Esophagus (tissue), 2 donors: Measurements from ENCODE around the gene GFM2. TPM values are rescaled to one million over a fixed set of nuclear protein-coding genes. Genes with fewer than 3 reads are reported as not detected.
"Not testable (repeated sequence)": the region's sequence is repeated elsewhere in the genome, so short reads cannot be mapped to it uniquely, and the experiment has no call there.

ENCODE experiments used
- H3K27ac ChIP-seq, 2 donors: one replicate each; pipeline ENCODE4 v1.5.1; 2013; ENCODE audit warnings: low read depth in 2 of 2, mild to moderate bottlenecking in 2 of 2, inconsistent platforms in 1 of 2, low read length in 1 of 2, moderate library complexity in 1 of 2
- H3K27me3 ChIP-seq, 2 donors: one replicate each; pipeline ENCODE4 v1.6.1; 2013; ENCODE audit warnings: low read length in 2 of 2, control low read depth in 1 of 2, mild to moderate bottlenecking in 1 of 2; ENCODE audit not compliant: insufficient read depth in 2 of 2, control insufficient read depth in 1 of 2
- H3K36me3 ChIP-seq, 2 donors: one replicate each; pipeline ENCODE4 v1.6.1; 2013; ENCODE audit warnings: low read length in 1 of 2; ENCODE audit not compliant: control insufficient read depth in 2 of 2, insufficient read depth in 2 of 2
- H3K4me1 ChIP-seq, 2 donors: one replicate each; pipeline ENCODE4 v1.6.1; 2013; ENCODE audit warnings: low read length in 1 of 2; ENCODE audit not compliant: control insufficient read depth in 2 of 2, insufficient read depth in 2 of 2
- H3K4me3 ChIP-seq, 2 donors: one replicate each; pipeline ENCODE4 v1.5.1; 2013; ENCODE audit warnings: low read length in 2 of 2, mild to moderate bottlenecking in 2 of 2, low read depth in 1 of 2, moderate library complexity in 1 of 2
- H3K9me3 ChIP-seq, 2 donors: one replicate each; pipeline ENCODE4 v1.6.1; 2013; ENCODE audit warnings: mild to moderate bottlenecking in 2 of 2, low read depth in 1 of 2, low read length in 1 of 2, moderate library complexity in 1 of 2; ENCODE audit not compliant: control insufficient read depth in 2 of 2, insufficient read depth in 1 of 2
- WGBS, 2 donors: extraction: QIAGEN DNeasy Blood & Tissue Kit; methylation state at CpG; one replicate each; pipeline ENCODE4 v1.1.7; 2013; 5-methylcytosine and 5-hydroxymethylcytosine counted together
- polyA plus RNA-seq, 2 donors: library from polyadenylated mRNA; stranded (reverse); fragments of 200-250 nt; gene quantifications; one replicate each; pipeline ENCODE4 v1.2.3, GENCODE V29; 2013
- donor health status: healthy with polysubstance abuse.
- donor health status: Bipolar disorder and iron deficiency.

The GFM2 gene
- 10 to 100 TPM; 10.2 to 21.5 TPM for polyA plus RNA-seq

- 0% methylated on average over 54 of the region's 54 CpGs for WGBS, 2 donors
- peak within 1 kb of the TSS; percentile 77 to 92 for H3K27ac ChIP-seq
- peaks cover 0 to 4% of the 10 kb centered on the region in 2 donors for H3K4me1 ChIP-seq
- H3K9me3 ChIP-seq = no peaks in the 10 kb centered on the region
- H3K4me3 ChIP-seq = peak within 1 kb of the TSS; percentile 88 to 100
- no peaks in the 10 kb centered on the region for H3K27me3 ChIP-seq
- H3K36me3 ChIP-seq = no peaks in the 10 kb centered on the region
Observed at GRCh38 chr5:74766849-74767578, at the start of gene GFM2, which contains the start of gene NSA2. TSS of gene GFM2 (minus strand) at chr5:74767117. CDS start at chr5:74763742, 3,375 bp downstream. TSS of gene NSA2 (plus strand) at chr5:74767249. CDS start at chr5:74767361, 112 bp downstream.

DNA sequence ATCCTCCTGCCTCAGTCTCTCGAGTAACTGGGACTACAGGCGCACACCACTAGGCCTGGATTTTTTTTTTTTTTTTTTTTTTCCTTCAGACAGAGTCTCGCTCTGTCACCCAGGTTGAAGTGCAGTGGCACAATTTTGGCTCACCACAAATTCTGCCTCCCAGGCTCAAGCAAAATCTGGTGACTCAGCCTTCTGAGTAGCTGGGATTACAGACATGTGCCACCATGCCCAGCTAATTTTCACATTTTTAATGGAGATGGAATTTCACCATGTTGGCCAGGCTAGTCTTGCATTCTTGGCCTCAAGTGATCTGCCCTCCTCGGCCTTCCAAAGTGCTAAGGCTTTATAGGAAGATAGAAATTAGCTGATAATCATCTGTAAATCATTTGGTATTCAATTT, 44.0 kb upstream of the GFM2 start:
- Histone ChIP-seq H3K27ac (no peak overlapping the region), H3K4me1 (no peaks in the 10 kb centered on the region), H3K27me3 (no peaks in the 10 kb centered on the region), H3K36me3 (no peaks in the 10 kb centered on the region), H3K9me3 (no peaks in the 10 kb centered on the region), H3K4me3 (no peak overlapping the region)
- WGBS, 2 donors = 51 to 73% methylated on average over 4 of the region's 4 CpGs

DNA sequence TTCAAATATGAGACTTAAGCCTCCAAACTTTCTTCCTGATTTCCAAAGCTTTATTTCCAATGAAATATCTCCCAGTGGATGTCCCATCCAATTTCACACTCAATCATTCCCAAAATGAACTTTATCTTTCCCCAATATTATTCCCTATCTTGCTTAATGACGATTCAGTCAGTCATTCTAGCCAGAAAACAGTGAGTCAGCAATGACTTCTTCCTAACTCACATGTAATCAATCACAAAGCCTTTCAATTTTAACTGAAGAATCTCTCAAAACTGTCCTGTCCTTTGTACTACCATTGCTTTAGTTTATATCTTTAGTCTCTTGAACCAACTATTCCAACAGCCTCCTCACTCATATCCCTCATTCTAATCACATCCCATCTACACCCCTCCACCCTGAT, 35.0 kb upstream of the GFM2 start:
- Histone ChIP-seq H3K36me3 (no peaks in the 10 kb centered on the region), H3K4me1 (no peaks in the 10 kb centered on the region), H3K9me3 (no peaks in the 10 kb centered on the region), H3K27me3 (no peaks in the 10 kb centered on the region), H3K4me3 (no peak overlapping the region), H3K27ac (no peak overlapping the region)
- WGBS, 2 donors = 28 to 31% methylated on average over 1 of the region's 1 CpG

DNA sequence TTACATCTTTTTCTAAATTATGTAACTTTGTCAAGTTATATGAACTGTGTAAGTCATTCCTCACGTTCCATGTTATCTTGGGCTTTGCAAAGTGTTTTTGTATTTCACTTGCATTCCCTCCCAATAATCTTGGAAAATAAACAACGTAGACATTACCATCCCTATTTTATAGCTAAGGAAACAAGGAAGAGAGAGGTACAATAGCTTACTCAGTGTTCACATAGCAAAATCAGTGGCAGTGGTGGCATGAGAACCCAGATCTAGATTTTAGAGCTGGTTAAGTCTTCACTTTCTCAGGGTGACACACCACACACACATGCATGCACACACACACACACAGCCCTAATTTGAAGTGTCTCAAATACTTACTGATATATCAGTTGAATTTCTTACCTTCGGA, 34.3 kb upstream of the GFM2 start:
- no peaks in the 10 kb centered on the region for H3K9me3 ChIP-seq
- no peaks in the 10 kb centered on the region for H3K4me1 ChIP-seq
- 82 to 89% methylated on average over 3 of the region's 3 CpGs for WGBS, 2 donors
- no peaks in the 10 kb centered on the region for H3K36me3 ChIP-seq
- H3K27me3 ChIP-seq = no peaks in the 10 kb centered on the region
- H3K27ac ChIP-seq = no peak overlapping the region
- H3K4me3 ChIP-seq = no peak overlapping the region

- Histone ChIP-seq H3K4me1 (no peaks in the 10 kb centered on the region), H3K27me3 (no peaks in the 10 kb centered on the region), H3K4me3 (no peak overlapping the region), H3K36me3 (no peaks in the 10 kb centered on the region), H3K9me3 (no peaks in the 10 kb centered on the region), H3K27ac (no peak overlapping the region)
- 90 to 92% methylated on average over 21 of the region's 21 CpGs for WGBS, 2 donors
Observed at GRCh38 chr5:74798977-74799911, 32.3 kb upstream of the GFM2 start.

DNA sequence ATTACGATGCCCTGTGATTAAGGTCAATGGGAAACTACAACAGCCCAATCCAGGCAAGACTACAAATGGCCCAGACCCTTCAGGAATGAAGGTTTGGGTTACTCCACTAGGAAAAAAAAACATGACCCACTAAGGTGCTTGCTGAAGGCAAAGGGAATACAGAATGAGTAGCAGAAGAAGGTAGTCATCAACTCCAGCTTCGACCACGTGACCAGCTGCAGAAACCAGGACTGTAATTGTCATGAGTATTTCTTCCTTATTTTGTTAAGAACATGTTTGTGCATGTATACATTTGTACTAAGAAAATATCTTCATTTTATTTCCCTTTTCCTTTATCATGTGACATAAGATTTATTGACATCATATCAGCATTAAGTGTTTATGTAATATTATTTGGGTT, 24.8 kb upstream of the GFM2 start:
- not testable (repeated sequence) for H3K4me1 ChIP-seq, H3K9me3 ChIP-seq, H3K4me3 ChIP-seq, H3K36me3 ChIP-seq, H3K27me3 ChIP-seq, H3K27ac ChIP-seq
- WGBS, 2 donors = 87 to 91% methylated on average over 3 of the region's 3 CpGs

DNA sequence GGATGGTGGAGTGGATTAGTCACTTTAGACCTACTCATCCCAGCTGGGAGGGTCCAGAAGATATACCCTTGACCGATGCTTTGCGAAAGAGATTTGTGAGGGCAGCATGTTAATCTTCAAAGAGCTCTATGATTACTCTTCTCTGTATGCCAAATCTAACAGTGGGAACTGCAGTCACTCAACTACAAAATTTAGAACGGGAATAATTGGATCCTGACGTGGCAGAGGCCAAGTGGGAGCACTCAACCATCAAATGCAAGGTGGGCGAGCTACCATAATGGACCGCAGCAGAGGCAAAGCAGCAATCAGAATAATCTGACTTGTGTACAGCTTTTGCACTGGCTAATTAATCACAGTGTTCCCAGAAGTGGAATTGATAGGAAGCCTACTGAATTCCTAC, 20.5 kb upstream of the GFM2 start:
- H3K4me3 ChIP-seq = no peak overlapping the region

DNA sequence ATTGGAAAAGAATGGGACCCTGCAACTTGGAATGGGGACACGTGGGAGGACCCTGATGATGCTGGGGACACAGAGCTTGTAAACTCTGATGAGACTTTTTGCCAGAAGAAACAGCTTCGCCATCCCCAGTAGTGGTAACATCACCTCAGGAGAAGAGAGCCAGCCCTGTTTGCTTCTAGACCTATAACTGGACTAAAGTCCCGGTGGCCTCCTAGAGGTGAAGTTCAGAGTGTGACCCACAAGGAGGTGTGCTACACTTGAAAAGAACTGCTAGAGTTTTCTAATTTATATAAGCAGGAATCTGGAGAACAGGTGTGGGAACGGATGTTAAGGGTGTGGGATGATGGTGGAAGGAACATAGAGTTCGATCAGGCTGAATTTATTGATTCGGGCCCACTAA, 19.9 kb upstream of the GFM2 start:
- 84 to 93% methylated on average over 6 of the region's 6 CpGs for WGBS, 2 donors
- H3K4me3 ChIP-seq = no peak overlapping the region

More for the DNA sequence above, 20.5 kb upstream of the GFM2 start:
- WGBS, 2 donors = 90 to 92% methylated on average over 6 of the region's 6 CpGs
- Histone ChIP-seq H3K36me3 (no peaks in the 10 kb centered on the region), H3K9me3 (no peaks in the 10 kb centered on the region), H3K27me3 (no peaks in the 10 kb centered on the region), H3K27ac (no peak overlapping the region), H3K4me1 (no peaks in the 10 kb centered on the region)

GRCh38 chr5:74778609-74779008, 11.7 kb upstream of the GFM2 start:
- no peak overlapping the region for H3K4me3 ChIP-seq
- WGBS, 2 donors = 67 to 74% methylated on average over 2 of the region's 2 CpGs
- H3K27ac ChIP-seq = no peak overlapping the region
- H3K4me1 ChIP-seq = no peaks in the 10 kb centered on the region
- peaks cover 0 to 3% of the 10 kb centered on the region in 2 donors for H3K36me3 ChIP-seq
- H3K27me3 ChIP-seq = no peaks in the 10 kb centered on the region
- no peaks in the 10 kb centered on the region for H3K9me3 ChIP-seq

More for the DNA sequence above, 19.9 kb upstream of the GFM2 start:
- Histone ChIP-seq H3K36me3 (no peaks in the 10 kb centered on the region), H3K9me3 (no peaks in the 10 kb centered on the region), H3K4me1 (no peaks in the 10 kb centered on the region), H3K27me3 (no peaks in the 10 kb centered on the region), H3K27ac (no peak overlapping the region)
